AG04450 (cell line): ENCODE results near the gene ZNF275. TPM values are rescaled to one million over a fixed set of nuclear protein-coding genes. Genes with fewer than 3 reads are reported as not detected.
"Not testable (repeated sequence)": the region's sequence is repeated elsewhere in the genome, so short reads cannot be mapped to it uniquely, and the experiment has no call there.

Experiments
- CTCF ChIA-PET: fragments of 300-600, 350-600 bp; formaldehyde crosslinking; extraction: SDS; loops from one replicate; lab custom pipeline; 2022; ENCODE audit warnings: antibody characterized with exemption, inconsistent platforms; lab: Charles Lee
- POLR2A ChIA-PET: fragments of 350-600 bp; formaldehyde crosslinking; extraction: SDS; loops from one replicate; lab custom pipeline; 2021; ENCODE audit warnings: antibody characterized with exemption, inconsistent platforms; lab: Yijun Ruan, JAX
- DNase-seq: peaks from one replicate; pipeline ENCODE4 v3.0.0-alpha.2; 2011; ENCODE audit warnings: low read depth, low spot score
- H3K27ac ChIP-seq: one replicate; pipeline ENCODE4 v1.5.1; 2012; ENCODE audit warnings: low read depth, low read length, control low read depth
- H3K27me3 ChIP-seq: one replicate; pipeline ENCODE4 v1.6.0; 2012; ENCODE audit warnings: low read length; ENCODE audit not compliant: control insufficient read depth, insufficient read depth
- H3K4me3 ChIP-seq: 2 replicates; pipeline ENCODE4 v1.5.1; 2011; ENCODE audit warnings: mild to moderate bottlenecking, low read depth, low read length, control low read depth
- H3K9me3 ChIP-seq: 2 replicates; pipeline ENCODE4 v1.5.1; 2012; ENCODE audit warnings: low read length; ENCODE audit not compliant: control insufficient read depth, insufficient read depth
- CTCF ChIP-seq: IDR thresholded peaks from 2 replicates; pipeline ENCODE4 v1.5.1; 2011; ENCODE audit warnings: low read depth, low read length, control low read depth, inconsistent platforms
- polyA plus RNA-seq: library from polyadenylated mRNA; depleted of rRNA; stranded (reverse); fragments of >200 nt; gene quantifications from 2 replicates; pipeline ENCODE4 v1.2.3, GENCODE V29; 2011

Gene ZNF275
- polyA plus RNA-seq, 1 experiment: 15.0 TPM

GRCh38 chrX:153382563-153383482 is 48.9 kb downstream of the ZNF275 start:
- no peak overlapping the region for H3K4me3 ChIP-seq
- no peak for TF ChIP-seq CTCF
- H3K9me3 ChIP-seq: no peaks in the 10 kb centered on the region
- no peak for DNase-seq
- POLR2A ChIA-PET: no interaction called here
- CTCF ChIA-PET: no interaction called here
- H3K27ac ChIP-seq: peak overlapping the region; percentile 77
- no peaks in the 10 kb centered on the region for H3K27me3 ChIP-seq

GRCh38 chrX:153384390-153384789 is 50.4 kb downstream of the ZNF275 start:
- H3K9me3 ChIP-seq: no peaks in the 10 kb centered on the region
- H3K4me3 ChIP-seq: no peak overlapping the region
- TF ChIP-seq CTCF: no peak
- POLR2A ChIA-PET: no interaction called here
- H3K27ac ChIP-seq: no peak overlapping the region
- CTCF ChIA-PET: no interaction called here
- DNase-seq: no peak
- H3K27me3 ChIP-seq: no peaks in the 10 kb centered on the region

- H3K9me3 ChIP-seq, CTCF ChIA-PET, H3K27me3 ChIP-seq, POLR2A ChIA-PET, H3K27ac ChIP-seq, DNase-seq, H3K4me3 ChIP-seq: not testable (repeated sequence)
These were observed 51.0 kb downstream of the ZNF275 start for GRCh38 chrX:153384973-153385372.

GRCh38 chrX:153386097-153386496 is 52.1 kb downstream of the ZNF275 start:
- Histone ChIP-seq H3K27me3 (no peaks in the 10 kb centered on the region), H3K27ac (no peak overlapping the region), H3K4me3 (no peak overlapping the region), H3K9me3 (no peaks in the 10 kb centered on the region; the same call in 1 of the 2 replicates)
- ChIA-PET CTCF (no interaction called here), POLR2A (no interaction called here)
- DNase-seq: no peak
- no peak for TF ChIP-seq CTCF

- POLR2A ChIA-PET: no interaction called here
- Histone ChIP-seq H3K9me3 (peaks cover 2% of the 10 kb centered on the region; the same call in 1 of the 2 replicates), H3K27me3 (no peaks in the 10 kb centered on the region), H3K27ac (no peak overlapping the region), H3K4me3 (no peak overlapping the region)
- CTCF ChIA-PET: no interaction called here
- no peak for DNase-seq
- TF ChIP-seq CTCF: no peak
These were observed 53.4 kb downstream of the ZNF275 start for GRCh38 chrX:153387345-153387744.
